Left lung (tissue), 10 donors: ENCODE results near the gene GRM1. TPM values are rescaled to one million over a fixed set of nuclear protein-coding genes. Genes with fewer than 3 reads are reported as not detected.

ENCODE experiments used
- ATAC-seq: fragments of 200-7000 bp; cut with Tn5 transposase; one replicate; pipeline ENCODE4 v1.9.1; 2020; ENCODE audit warnings: moderate library complexity
- DNase-seq, 4 donors: peaks; one replicate each; pipeline ENCODE4 v3.0.0-alpha.2; 2013 to 2020
- H3K27ac ChIP-seq, 2 donors: fragments of 200-600 bp; sonication (generic) in 1 of 2; one replicate each; pipeline versions ENCODE4 v1.5.0 to v1.8.0; 2020 to 2021
- H3K27me3 ChIP-seq, 2 donors: fragments of 200-600 bp; sonication (generic) in 1 of 2; one replicate each; pipeline versions ENCODE4 v1.5.0 to v1.8.0; 2020 to 2021
- H3K36me3 ChIP-seq, 2 donors: fragments of 200-600 bp; sonication (generic) in 1 of 2; one replicate each; pipeline versions ENCODE4 v1.5.0 to v1.8.0; 2020 to 2021
- H3K4me1 ChIP-seq, 2 donors: fragments of 200-600 bp; one replicate each; pipeline ENCODE4 v1.8.0; 2021
- H3K4me3 ChIP-seq, 2 donors: fragments of 200-600 bp; sonication (generic) in 1 of 2; one replicate each; pipeline versions ENCODE4 v1.5.0 to v1.8.0; 2020 to 2021; ENCODE audit warnings: mild to moderate bottlenecking in 1 of 2
- H3K9me3 ChIP-seq, 2 donors: fragments of 200-600 bp; sonication (generic) in 1 of 2; one replicate each; pipeline versions ENCODE4 v1.5.0 to v1.8.0; 2020 to 2021
- CTCF ChIP-seq, 2 donors: fragments of 200-600 bp; sonication (generic) in 1 of 2; IDR thresholded peaks; one replicate each; pipeline versions ENCODE4 v1.5.0 to v1.8.0; 2021; ENCODE audit warnings: antibody characterized with exemption in 2 of 2
- intact Hi-C, 2 donors: fragments of 100-400 bp; cut with DNase I; formaldehyde crosslinking; loops; one replicate each; pipeline versions ENCODE4 v1.11.2 to v1.14.2; 2022
- polyA plus RNA-seq, 6 donors: library from polyadenylated mRNA; unstranded; fragments of 120-200 nt; gene quantifications; one replicate each; pipeline ENCODE4 v1.2.1, GENCODE V29; 2013; ENCODE audit not compliant: insufficient read length in 6 of 6
- total RNA-seq, 2 donors: library from RNA; stranded (reverse); fragmentation: NEBNext Ultra II Directional; extraction: Animal tissue kit (Norgen Biotek cat#: 25700); gene quantifications; one replicate each; pipeline ENCODE4 v1.2.1, GENCODE V29; 2021
- donor health status: DM: no; HTN: yes; CAD: no.
- donor health status: DM: no; HTN: no; CAD: no.

Gene GRM1
- total and polyA plus RNA-seq, 8 donors, result 0.04 to 0.10 (median 0.07) TPM; not detected in 1

GRCh38 chr6:146066506-146066905, 37.6 kb downstream of the GRM1 start:
- Histone ChIP-seq H3K27ac (no peak overlapping the region), H3K4me3 (no peak overlapping the region), H3K4me1 (no peaks in the 10 kb centered on the region), H3K9me3 (no peaks in the 10 kb centered on the region), H3K27me3 (no peaks in the 10 kb centered on the region), H3K36me3 (no peaks in the 10 kb centered on the region)
- TF ChIP-seq CTCF (IDR thresholded peaks at IDR 0.05), result no peak
- intact Hi-C loops, result no loop called here
- ATAC-seq (no peak), DNase-seq (no peak)

DNA sequence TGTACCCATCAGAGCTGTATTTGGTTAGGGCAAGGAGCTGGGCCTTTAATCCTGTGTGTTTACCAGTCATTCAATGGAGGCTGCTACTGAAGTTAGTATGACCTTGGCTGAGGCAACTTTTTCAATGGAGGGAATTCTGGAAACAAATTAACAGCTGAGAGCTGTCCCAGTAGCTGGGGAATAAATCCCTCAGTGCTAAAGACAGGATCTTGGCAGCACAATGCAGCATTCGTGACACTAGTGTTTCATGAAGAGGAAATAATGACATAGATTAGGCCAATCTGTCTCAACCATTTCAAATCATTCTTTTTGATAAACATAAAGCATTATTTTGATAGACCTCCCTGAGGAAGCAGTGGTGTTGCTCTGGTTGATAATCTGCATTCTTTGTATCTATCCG, 42.9 kb downstream of the GRM1 start:
- no peaks in the 10 kb centered on the region for H3K4me1 ChIP-seq
- no peak overlapping the region for H3K27ac ChIP-seq
- no peaks in the 10 kb centered on the region for H3K9me3 ChIP-seq
- no peaks in the 10 kb centered on the region for H3K36me3 ChIP-seq
- no peaks in the 10 kb centered on the region for H3K27me3 ChIP-seq
- no peak overlapping the region for H3K4me3 ChIP-seq
- intact Hi-C loops, result no loop called here
- no peak for TF ChIP-seq CTCF (IDR thresholded peaks at IDR 0.05)
- DNase-seq (no peak), ATAC-seq (no peak)

DNA sequence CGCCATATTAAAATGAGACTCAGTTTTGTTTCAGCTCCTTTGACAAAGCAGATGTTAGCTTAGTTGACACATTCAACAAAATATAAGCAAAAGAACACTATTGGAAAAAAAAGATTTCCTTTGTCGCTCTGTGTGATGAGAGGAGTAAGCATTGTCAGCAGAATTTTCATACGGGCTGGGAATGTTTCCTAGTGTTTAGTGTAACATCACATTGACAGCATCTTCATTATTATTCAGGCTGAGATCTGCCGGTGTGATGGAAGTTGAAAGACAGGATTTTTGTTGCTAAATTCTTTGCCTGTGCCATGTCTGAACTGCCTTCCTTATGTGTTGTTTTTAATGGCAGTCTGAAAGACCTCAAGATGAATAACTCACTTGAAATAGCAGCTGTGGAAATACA, 49.1 kb downstream of the GRM1 start:
- no peak for TF ChIP-seq CTCF (IDR thresholded peaks at IDR 0.05)
- intact Hi-C loops, result no loop called here
- DNase-seq (no peak), ATAC-seq (no peak)
- H3K9me3 ChIP-seq, result no peaks in the 10 kb centered on the region
- H3K27me3 ChIP-seq, result no peaks in the 10 kb centered on the region
- no peaks in the 10 kb centered on the region for H3K4me1 ChIP-seq
- no peaks in the 10 kb centered on the region for H3K36me3 ChIP-seq
- H3K4me3 ChIP-seq, result no peak overlapping the region
- H3K27ac ChIP-seq, result no peak overlapping the region

DNA sequence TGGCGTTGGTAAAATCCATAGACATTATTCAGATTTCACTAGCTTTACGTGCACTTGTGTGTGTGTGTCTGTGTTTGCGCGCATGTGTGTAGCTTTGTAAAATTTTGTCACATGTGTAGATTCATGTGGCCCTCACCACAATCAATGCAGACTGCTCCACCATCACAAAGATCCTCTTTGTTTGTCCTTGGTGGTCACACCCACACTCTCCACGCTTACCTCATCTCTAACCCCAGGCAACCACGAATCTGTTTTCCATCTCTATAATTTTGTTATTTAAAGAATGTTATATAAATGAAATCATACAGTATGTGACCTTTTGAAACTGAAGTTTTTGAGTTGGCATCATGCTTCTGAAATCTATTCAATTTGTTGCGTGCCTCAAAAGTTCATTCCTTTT, 58.5 kb downstream of the GRM1 start:
- H3K4me1 ChIP-seq, result no peaks in the 10 kb centered on the region
- no peaks in the 10 kb centered on the region for H3K36me3 ChIP-seq
- TF ChIP-seq CTCF (IDR thresholded peaks at IDR 0.05), result no peak
- no peaks in the 10 kb centered on the region for H3K9me3 ChIP-seq
- H3K27ac ChIP-seq, result no peak overlapping the region
- intact Hi-C loops, result no loop called here
- DNase-seq (no peak), ATAC-seq (no peak)
- H3K27me3 ChIP-seq, result no peaks in the 10 kb centered on the region
- no peak overlapping the region for H3K4me3 ChIP-seq

DNA sequence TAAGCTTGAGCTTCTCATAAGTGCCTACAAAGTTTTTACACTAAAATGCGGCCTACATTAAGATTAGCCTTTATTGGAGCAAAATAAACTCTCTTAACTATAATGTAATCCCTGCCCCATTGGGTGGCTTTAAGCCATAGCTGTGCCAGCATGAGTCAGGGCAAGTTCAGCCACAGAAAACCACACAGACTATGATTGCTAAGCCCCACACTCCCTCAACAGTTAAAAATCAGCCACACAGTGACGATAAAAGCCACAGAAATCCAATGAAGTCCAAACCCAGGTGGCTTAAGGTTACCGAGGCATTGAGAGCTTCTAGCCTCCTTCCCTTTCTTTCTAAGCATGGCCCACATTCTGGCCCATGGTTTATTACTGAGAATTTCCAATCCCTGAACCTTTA, 61.6 kb downstream of the GRM1 start:
- H3K27me3 ChIP-seq, result no peaks in the 10 kb centered on the region
- DNase-seq, result no peak
- no peaks in the 10 kb centered on the region for H3K36me3 ChIP-seq
- intact Hi-C loops, result no loop called here
- H3K9me3 ChIP-seq, result no peaks in the 10 kb centered on the region
- H3K4me1 ChIP-seq, result no peaks in the 10 kb centered on the region
- ATAC-seq, result no peak
- TF ChIP-seq CTCF (IDR thresholded peaks at IDR 0.05), result no peak
- H3K27ac ChIP-seq, result no peak overlapping the region
- no peak overlapping the region for H3K4me3 ChIP-seq
